HepG2 (cell line): ENCODE measurements around the gene ICAM2. TPM values are rescaled to one million over a fixed set of nuclear protein-coding genes. Genes with fewer than 3 reads are reported as not detected.

Source experiments
- ATAC-seq: fragments of 200-7000 bp; cut with Tn5 transposase; 3 replicates; pipeline ENCODE4 v1.9.1; 2020; ENCODE audit warnings: mild to moderate bottlenecking, moderate library complexity
- BruUV-seq: library from RNA; stranded (reverse); fragments of 400-500 nt; replicated peaks from 2 replicates; lab custom pipeline; 2021; lab: Mats Ljungman, UMichigan
- CTCF ChIA-PET: fragments of 300-600 bp; formaldehyde crosslinking; extraction: SDS; loops from one replicate; lab custom pipeline; 2021; ENCODE audit warnings: low total read pairs, inconsistent platforms, low intra/inter-chr PET ratio; lab: Yijun Ruan, JAX
- POLR2A ChIA-PET: fragments of 350-600 bp; sonication (Branson Sonifier 250); formaldehyde crosslinking; loops from one replicate; lab custom pipeline; 2020; ENCODE audit warnings: antibody characterized with exemption, inconsistent platforms; lab: Yijun Ruan, JAX
- DNase-seq: peaks from one replicate; pipeline ENCODE4 v3.0.0-alpha.2; 2015; ENCODE audit warnings: low spot score
- FAIRE-seq: peaks from 3 replicates; lab custom pipeline; 2011; peaks lifted over from hg19 to GRCh38; lab: Jason Lieb, UNC
- H2AFZ ChIP-seq: one replicate; pipeline ENCODE4 v1.6.1; 2011; ENCODE audit warnings: low read length, inconsistent platforms
- H3K27ac ChIP-seq: fragments of 300-600 bp; 3 replicates; pipeline ENCODE4 v1.8.0; 2011; ENCODE audit warnings: mixed run types, mild to moderate bottlenecking, mixed read lengths, low read length, inconsistent platforms; ENCODE audit not compliant: insufficient read depth; ENCODE audit errors: extremely low read length
- H3K27me3 ChIP-seq, 2 experiments: fragments of 200-600 bp in 1 of 2; 2 replicates in 1 of 2; 3 replicates in 1 of 2; pipeline versions ENCODE4 v1.6.0 to v1.8.0; 2011; ENCODE audit warnings: low read length in 2 of 2, mild to moderate bottlenecking in 2 of 2, moderate library complexity in 2 of 2, inconsistent platforms in 1 of 2; ENCODE audit not compliant: insufficient read depth in 2 of 2, control insufficient read depth in 1 of 2
- H3K36me3 ChIP-seq, 2 experiments: fragments of 200-600 bp in 1 of 2; replicated peaks in 1 of 2; 2 replicates in 1 of 2; 3 replicates in 1 of 2; pipeline versions ENCODE4 v1.5.1 to v1.8.0; 2011; ENCODE audit warnings: low read length in 2 of 2, inconsistent platforms in 1 of 2; ENCODE audit not compliant: insufficient read depth in 2 of 2, control insufficient read depth in 1 of 2
- H3K4me1 ChIP-seq: 2 replicates; pipeline ENCODE4 v1.5.1; 2012; ENCODE audit warnings: low read length, inconsistent platforms; ENCODE audit not compliant: insufficient read depth
- H3K4me2 ChIP-seq: 2 replicates; pipeline ENCODE4 v1.6.0; 2011; ENCODE audit warnings: low read depth, low read length, inconsistent platforms
- H3K4me3 ChIP-seq, 3 experiments: fragments of 200-600 bp in 1 of 3; sonication (generic), shearing (Covaris generic) in 1 of 3; replicated peaks in 1 of 3; 2 replicates each; pipeline ENCODE4 v1.5.1; 2011 to 2016; ENCODE audit warnings: low read length in 3 of 3, inconsistent platforms in 2 of 3, low read depth in 2 of 3, mild to moderate bottlenecking in 2 of 3, control low read depth in 1 of 3, mixed read lengths in 1 of 3; ENCODE audit not compliant: insufficient read depth in 1 of 3
- H3K79me2 ChIP-seq: one replicate; pipeline ENCODE4 v1.6.1; 2011; ENCODE audit warnings: low read length, inconsistent platforms; ENCODE audit not compliant: insufficient read depth
- H3K9ac ChIP-seq: 2 replicates; pipeline ENCODE4 v1.6.0; 2011; ENCODE audit warnings: mild to moderate bottlenecking, low read depth, low read length, inconsistent platforms; ENCODE audit not compliant: insufficient read depth
- H3K9me3 ChIP-seq: 2 replicates; pipeline ENCODE4 v1.5.1; 2012; ENCODE audit warnings: mild to moderate bottlenecking, low read length
- H4K20me1 ChIP-seq: 2 replicates; pipeline ENCODE4 v1.6.0; 2011; ENCODE audit warnings: inconsistent platforms, mild to moderate bottlenecking, low read length, moderate library complexity; ENCODE audit not compliant: insufficient read depth
- ATAD3A ChIP-seq: sonication (generic); formaldehyde crosslinking; IDR thresholded peaks from 2 replicates; pipeline ENCODE4 v1.4.0; 2020; ENCODE audit warnings: missing genetic modification reagents
- EHMT2 ChIP-seq: fragments of 200-600 bp; sonication (generic); IDR thresholded peaks from 2 replicates; pipeline ENCODE4 v1.7.0; 2017; ENCODE audit warnings: antibody characterized with exemption, low read depth, low read length, borderline replicate concordance
- KAT8 ChIP-seq: IDR thresholded peaks from 2 replicates; pipeline ENCODE4 v1.6.1; 2016; ENCODE audit warnings: missing genetic modification reagents, missing compliant biosample characterization
- POLR2AphosphoS2 ChIP-seq: IDR thresholded peaks from 2 replicates; pipeline ENCODE4 v1.6.1; 2011; ENCODE audit warnings: low read depth, low read length, improper control_type of control experiment
- REL ChIP-seq: sonication (generic); formaldehyde crosslinking; conservative IDR thresholded peaks from 2 replicates; pipeline ENCODE4 v1.8.0; 2022; ENCODE audit warnings: mild to moderate bottlenecking, missing genetic modification reagents, moderate library complexity
- SIN3B ChIP-seq: fragments of 150-350 bp; IDR thresholded peaks from 2 replicates; pipeline ENCODE4 v1.6.1; 2014; ENCODE audit warnings: low read length
- TRIM24 ChIP-seq: sonication (generic); formaldehyde crosslinking; IDR thresholded peaks from 2 replicates; pipeline ENCODE4 v1.8.0; 2022; ENCODE audit warnings: mild to moderate bottlenecking, missing genetic modification reagents
- YEATS2 ChIP-seq: sonication (generic); formaldehyde crosslinking; IDR thresholded peaks from 2 replicates; pipeline ENCODE4 v1.4.0; 2020; ENCODE audit warnings: missing genetic modification reagents, borderline replicate concordance
- ZBTB2 ChIP-seq: sonication (generic); formaldehyde crosslinking; IDR thresholded peaks from 2 replicates; pipeline ENCODE4 v1.8.0; 2022; ENCODE audit warnings: low read depth, missing genetic modification reagents
- ZBTB21 ChIP-seq: sonication (generic); formaldehyde crosslinking; IDR thresholded peaks from 2 replicates; pipeline ENCODE4 v1.4.0; 2020; ENCODE audit warnings: missing genetic modification reagents
- ZNF205 ChIP-seq: IDR thresholded peaks from 2 replicates; pipeline ENCODE4 v1.6.1; 2018; ENCODE audit warnings: missing biosample characterization, missing genetic modification reagents
- ZNF552 ChIP-seq: sonication (generic); formaldehyde crosslinking; IDR thresholded peaks from 2 replicates; pipeline ENCODE4 v1.9.0; 2022; ENCODE audit warnings: missing genetic modification reagents, mild to moderate bottlenecking, borderline replicate concordance
- ZNF761 ChIP-seq: sonication (generic); formaldehyde crosslinking; conservative IDR thresholded peaks from 2 replicates; pipeline ENCODE4 v1.4.0; 2020; ENCODE audit warnings: mild to moderate bottlenecking, missing genetic modification reagents
- WGBS: methylation state at CpG from one replicate; pipeline ENCODE4 v1.1.6; 2017; ENCODE audit warnings: low lambda C conversion rate; 5-methylcytosine and 5-hydroxymethylcytosine counted together
- in situ Hi-C: cut with HindIII; loops from 2 replicates; pipeline ENCODE4 v1.10.0; 2017; ENCODE audit warnings: low pct_unique_long_range_greater_than_20kb; ENCODE audit not compliant: extremely low pct_ligation_motif_present
- intact Hi-C: fragments of 100-400 bp; cut with micrococcal nuclease; formaldehyde crosslinking; loops from one replicate; pipeline ENCODE4 v1.10.0; 2022; ENCODE audit not compliant: unreplicated experiment
- polyA plus RNA-seq, 8 experiments: library from polyadenylated mRNA; depleted of rRNA in 3 of 8; stranded (reverse) in 7 of 8; unstranded in 1 of 8; fragments of >200 nt; fragmentation: Illumina TruSeq in 4 of 8; extraction: Trizol in 4 of 8; gene quantifications; 2 replicates each; pipeline versions ENCODE4 v1.2.1 to v1.2.3, GENCODE V29; 2011 to 2016; ENCODE audit warnings: low read depth in 4 of 8, missing spikeins in 1 of 8, mixed read lengths in 1 of 8; ENCODE audit not compliant: insufficient read depth in 1 of 8
- total RNA-seq, 5 experiments: library from RNA; depleted of rRNA; stranded (reverse); fragments of >200 nt; fragmentation: Illumina TruSeq; extraction: Trizol; gene quantifications; 2 replicates each; pipeline ENCODE4 v1.2.3, GENCODE V29; 2016; ENCODE audit warnings: low read depth in 1 of 5
- TF ChIP-seq, protein P1 (sequence below): sonication (generic); formaldehyde crosslinking; IDR thresholded peaks from 2 replicates; pipeline ENCODE4 v1.4.0; 2020; ENCODE audit warnings: missing genetic modification reagents
- TF ChIP-seq, protein P2 (sequence below): sonication (generic); formaldehyde crosslinking; IDR thresholded peaks from 2 replicates; pipeline ENCODE4 v1.5.1; 2020; ENCODE audit warnings: mild to moderate bottlenecking, missing genetic modification reagents, moderate library complexity
- TF ChIP-seq, protein P3 (sequence below): sonication (generic); formaldehyde crosslinking; IDR thresholded peaks from 2 replicates; pipeline ENCODE4 v1.5.0; 2020; ENCODE audit warnings: mild to moderate bottlenecking, missing genetic modification reagents
- TF ChIP-seq, protein P4 (sequence below): sonication (generic); formaldehyde crosslinking; IDR thresholded peaks from 2 replicates; pipeline ENCODE4 v1.8.1; 2023; ENCODE audit warnings: missing genetic modification reagents, mild to moderate bottlenecking, borderline replicate concordance

ICAM2 gene
- total and polyA plus RNA-seq, 2 of the 13 experiments (the other 11 are each of a cell fraction or from before 2014, with no cell fraction given): 10.9 to 20.8 TPM

GRCh38 chr17:64051153-64051552 lies 30.7 kb upstream of the ICAM2 start (continued):
- TF ChIP-seq KAT8 (CRISPR knock-in tag) (no peak), ZNF205 (no peak), ATAD3A (CRISPR knock-in tag) (no peak)
- TF ChIP-seq, protein P1, sequence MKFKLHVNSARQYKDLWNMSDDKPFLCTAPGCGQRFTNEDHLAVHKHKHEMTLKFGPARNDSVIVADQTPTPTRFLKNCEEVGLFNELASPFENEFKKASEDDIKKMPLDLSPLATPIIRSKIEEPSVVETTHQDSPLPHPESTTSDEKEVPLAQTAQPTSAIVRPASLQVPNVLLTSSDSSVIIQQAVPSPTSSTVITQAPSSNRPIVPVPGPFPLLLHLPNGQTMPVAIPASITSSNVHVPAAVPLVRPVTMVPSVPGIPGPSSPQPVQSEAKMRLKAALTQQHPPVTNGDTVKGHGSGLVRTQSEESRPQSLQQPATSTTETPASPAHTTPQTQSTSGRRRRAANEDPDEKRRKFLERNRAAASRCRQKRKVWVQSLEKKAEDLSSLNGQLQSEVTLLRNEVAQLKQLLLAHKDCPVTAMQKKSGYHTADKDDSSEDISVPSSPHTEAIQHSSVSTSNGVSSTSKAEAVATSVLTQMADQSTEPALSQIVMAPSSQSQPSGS (CRISPR knock-in tag): no peak

DNA sequence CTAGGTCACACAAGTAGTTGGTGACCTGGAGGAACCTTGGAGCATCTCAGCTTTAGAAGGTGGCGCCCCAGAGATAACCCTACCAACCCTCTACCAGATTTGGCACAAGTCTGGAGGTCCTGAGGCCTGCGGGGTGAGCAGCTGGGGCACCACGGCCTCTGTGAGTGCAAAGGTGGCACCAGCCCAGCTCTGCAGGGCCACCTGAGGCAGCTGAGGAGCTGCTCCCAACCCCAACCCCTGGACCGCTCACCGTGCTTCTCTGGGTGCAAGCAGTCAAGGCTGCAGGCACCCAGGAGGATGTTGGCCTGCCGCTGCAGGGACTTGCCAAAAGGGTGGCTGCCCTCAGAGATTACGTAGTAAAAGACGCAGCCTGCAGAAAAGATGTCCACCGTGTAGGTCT lies 28.4 kb upstream of the ICAM2 start:
- Histone ChIP-seq H4K20me1 (no peaks in the 10 kb centered on the region), H3K9me3 (no peaks in the 10 kb centered on the region), H3K27ac (no peak overlapping the region), H3K9ac (no peak overlapping the region), H3K36me3 (peaks cover 46 to 80% of the 10 kb centered on the region in 2 experiments), H3K79me2 (no peaks in the 10 kb centered on the region), H2AFZ (no peak overlapping the region), H3K27me3 (no peaks in the 10 kb centered on the region), H3K4me3 (no peak overlapping the region), H3K4me2 (no peak overlapping the region), H3K4me1 (no peaks in the 10 kb centered on the region)
- in situ Hi-C loops (no loop called here), intact Hi-C loops (no loop called here)
- BruUV-seq: no TSS peak
- CTCF ChIA-PET: no interaction called here
- 98% methylated on average over 7 of the region's 9 CpGs for WGBS
- POLR2A ChIA-PET: no interaction called here
- ATAC-seq: no peak
- DNase-seq: no peak
- FAIRE-seq: no peak
- no peak for TF ChIP-seq SIN3B
- no peak for TF ChIP-seq POLR2AphosphoS2
- no peak for TF ChIP-seq ZNF552 (CRISPR knock-in tag)
- TF ChIP-seq, protein P2, sequence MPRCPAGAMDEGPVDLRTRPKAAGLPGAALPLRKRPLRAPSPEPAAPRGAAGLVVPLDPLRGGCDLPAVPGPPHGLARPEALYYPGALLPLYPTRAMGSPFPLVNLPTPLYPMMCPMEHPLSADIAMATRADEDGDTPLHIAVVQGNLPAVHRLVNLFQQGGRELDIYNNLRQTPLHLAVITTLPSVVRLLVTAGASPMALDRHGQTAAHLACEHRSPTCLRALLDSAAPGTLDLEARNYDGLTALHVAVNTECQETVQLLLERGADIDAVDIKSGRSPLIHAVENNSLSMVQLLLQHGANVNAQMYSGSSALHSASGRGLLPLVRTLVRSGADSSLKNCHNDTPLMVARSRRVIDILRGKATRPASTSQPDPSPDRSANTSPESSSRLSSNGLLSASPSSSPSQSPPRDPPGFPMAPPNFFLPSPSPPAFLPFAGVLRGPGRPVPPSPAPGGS (CRISPR knock-in tag): no peak
- TF ChIP-seq ZBTB21: no peak
- no peak for TF ChIP-seq ZNF761 (CRISPR knock-in tag)
- no peak for TF ChIP-seq TRIM24 (CRISPR knock-in tag)
- TF ChIP-seq REL (CRISPR knock-in tag): no peak
- TF ChIP-seq, protein P3, sequence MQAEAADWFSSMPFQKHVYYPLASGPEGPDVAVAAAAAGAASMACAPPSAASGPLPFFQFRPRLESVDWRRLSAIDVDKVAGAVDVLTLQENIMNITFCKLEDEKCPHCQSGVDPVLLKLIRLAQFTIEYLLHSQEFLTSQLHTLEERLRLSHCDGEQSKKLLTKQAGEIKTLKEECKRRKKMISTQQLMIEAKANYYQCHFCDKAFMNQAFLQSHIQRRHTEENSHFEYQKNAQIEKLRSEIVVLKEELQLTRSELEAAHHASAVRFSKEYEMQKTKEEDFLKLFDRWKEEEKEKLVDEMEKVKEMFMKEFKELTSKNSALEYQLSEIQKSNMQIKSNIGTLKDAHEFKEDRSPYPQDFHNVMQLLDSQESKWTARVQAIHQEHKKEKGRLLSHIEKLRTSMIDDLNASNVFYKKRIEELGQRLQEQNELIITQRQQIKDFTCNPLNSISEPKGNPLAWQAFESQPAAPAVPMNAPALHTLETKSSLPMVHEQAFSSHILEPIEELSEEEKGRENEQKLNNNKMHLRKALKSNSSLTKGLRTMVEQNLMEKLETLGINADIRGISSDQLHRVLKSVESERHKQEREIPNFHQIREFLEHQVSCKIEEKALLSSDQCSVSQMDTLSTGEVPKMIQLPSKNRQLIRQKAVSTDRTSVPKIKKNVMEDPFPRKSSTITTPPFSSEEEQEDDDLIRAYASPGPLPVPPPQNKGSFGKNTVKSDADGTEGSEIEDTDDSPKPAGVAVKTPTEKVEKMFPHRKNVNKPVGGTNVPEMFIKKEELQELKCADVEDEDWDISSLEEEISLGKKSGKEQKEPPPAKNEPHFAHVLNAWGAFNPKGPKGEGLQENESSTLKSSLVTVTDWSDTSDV: no peak
- no peak for TF ChIP-seq ZBTB2 (CRISPR knock-in tag)
- TF ChIP-seq, protein P4, sequence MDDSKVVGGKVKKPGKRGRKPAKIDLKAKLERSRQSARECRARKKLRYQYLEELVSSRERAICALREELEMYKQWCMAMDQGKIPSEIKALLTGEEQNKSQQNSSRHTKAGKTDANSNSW (CRISPR knock-in tag): no peak
- no peak for TF ChIP-seq EHMT2
- TF ChIP-seq YEATS2 (CRISPR knock-in tag): no peak
